Measurements from ENCODE around the gene CDYL.
"Not testable (repeated sequence)": the region's sequence is repeated elsewhere in the genome, so short reads cannot be mapped to it uniquely, and the experiment has no call there.

The CDYL gene

GRCh38 chr6:4803343-4803744 is 27.1 kb downstream of the CDYL start:
- DNase-seq (ENCODE audit: low read depth in 2 of 2): no peak

- no peak for DNase-seq (ENCODE audit: low read depth in 2 of 2)
These were observed 27.9 kb downstream of the CDYL start for GRCh38 chr6:4804095-4804494.

GRCh38 chr6:4805553-4806336 is 29.5 kb downstream of the CDYL start:
- no peak for DNase-seq (ENCODE audit: low read depth in 2 of 2)

GRCh38 chr6:4806337-4806725 is 30.1 kb downstream of the CDYL start:
- DNase-seq (ENCODE audit: low read depth in 2 of 2): no peak

GRCh38 chr6:4806791-4807190 is 30.6 kb downstream of the CDYL start:
- no peak for DNase-seq (ENCODE audit: low read depth in 2 of 2)

- DNase-seq (ENCODE audit: low read depth in 2 of 2): no peak
These were observed 32.2 kb downstream of the CDYL start for GRCh38 chr6:4808396-4808795.

- DNase-seq (ENCODE audit: low read depth in 2 of 2): no peak
These were observed 34.1 kb downstream of the CDYL start for GRCh38 chr6:4809999-4810918.

- no peak for DNase-seq (ENCODE audit: low read depth in 2 of 2)
These were observed 35.9 kb downstream of the CDYL start for GRCh38 chr6:4812068-4812467.

- no peak for DNase-seq (ENCODE audit: low read depth in 2 of 2)
These were observed 36.9 kb downstream of the CDYL start for GRCh38 chr6:4813055-4813454.

- DNase-seq (ENCODE audit: low read depth in 2 of 2): no peak
These were observed 38.0 kb downstream of the CDYL start for GRCh38 chr6:4814212-4814611.

GRCh38 chr6:4814987-4815386 is 38.8 kb downstream of the CDYL start:
- no peak for DNase-seq (ENCODE audit: low read depth in 2 of 2)

- DNase-seq (ENCODE audit: low read depth in 2 of 2): no peak
These were observed 39.4 kb downstream of the CDYL start for GRCh38 chr6:4815584-4815983.

- no peak for DNase-seq (ENCODE audit: low read depth in 2 of 2)
These were observed 40.7 kb downstream of the CDYL start for GRCh38 chr6:4816904-4817303.

GRCh38 chr6:4817551-4817950 is 41.3 kb downstream of the CDYL start:
- no peak for DNase-seq (ENCODE audit: low read depth in 2 of 2)

- no peak for DNase-seq (ENCODE audit: low read depth in 2 of 2)
These were observed 42.2 kb downstream of the CDYL start for GRCh38 chr6:4818272-4818938.

GRCh38 chr6:4819706-4820283 is 43.6 kb downstream of the CDYL start:
- no peak for DNase-seq (ENCODE audit: low read depth in 2 of 2)

GRCh38 chr6:4820704-4821276 is 44.6 kb downstream of the CDYL start:
- DNase-seq (ENCODE audit: low read depth in 2 of 2): no peak

GRCh38 chr6:4822476-4822875 is 46.3 kb downstream of the CDYL start:
- no peak for DNase-seq (ENCODE audit: low read depth in 2 of 2)

GRCh38 chr6:4828187-4828698 is 52.0 kb downstream of the CDYL start:
- DNase-seq (ENCODE audit: low read depth in 2 of 2): no peak

- no peak for DNase-seq (ENCODE audit: low read depth in 2 of 2)
These were observed 52.9 kb downstream of the CDYL start for GRCh38 chr6:4829089-4829488.

GRCh38 chr6:4835540-4835939 is 59.3 kb downstream of the CDYL start:
- not testable (repeated sequence) for DNase-seq (ENCODE audit: low read depth in 2 of 2)
